ENCODE results near the gene CCDC154. TPM values are rescaled to one million over a fixed set of nuclear protein-coding genes. Genes with fewer than 3 reads are reported as not detected.

CCDC154 gene
- total and polyA plus RNA-seq, 9 of the 15 experiments (the other 6 are each of a cell fraction or from before 2014, with no cell fraction given), result 0.15 to 1.4 (median 0.20) TPM; not detected in 5

GRCh38 chr16:1461146-1461545 lies 16.8 kb upstream of the CCDC154 start:
- Histone ChIP-seq H3K4me3 (no peak overlapping the region), H3K9me1 (ENCODE audit: control insufficient read depth, insufficient read depth, low read length) (peaks cover 2% of the 10 kb centered on the region), H3K27ac (ENCODE audit: extremely low read depth, low read depth, low read length) (no peak overlapping the region), H3K79me2 (ENCODE audit: control insufficient read depth, insufficient read depth, low read length) (peaks cover 3% of the 10 kb centered on the region; the same call in 1 of the 3 replicates), H3K4me2 (ENCODE audit: insufficient read depth, low read length) (no peak overlapping the region), H3K9me3 (replicated peaks; ENCODE audit: control insufficient read depth, insufficient read depth, low read depth, low read length) (no peaks in the 10 kb centered on the region), H3K4me1 (replicated peaks in 1 of 2; ENCODE audit: control insufficient read depth in 2 of 2, insufficient read depth in 2 of 2, low read length in 2 of 2) (peaks cover 0 to 25% of the 10 kb centered on the region in 2 experiments; a peak in 2 of 5 replicates), H4K20me1 (replicated peaks; ENCODE audit: control insufficient read depth, insufficient read depth, low read length) (0 out of 2 replicates have a peak, but pooled peaks cover 5% of the 10 kb centered on the region), H3K36me3 (ENCODE audit: control insufficient read depth, insufficient read depth, low read length) (peaks cover 50% of the 10 kb centered on the region; the same call in 2 of the 3 replicates), H3K9ac (ENCODE audit: insufficient read depth in 1 of 2, low read depth in 2 of 2, low read length in 2 of 2) (no peak overlapping the region), H3K27me3 (ENCODE audit: control insufficient read depth in 2 of 2, insufficient read depth in 2 of 2, low read length in 2 of 2) (no peaks in the 10 kb centered on the region), H2AFZ (ENCODE audit: low read depth, low read length) (no peak overlapping the region)
- BruUV-seq (replicated peaks), result no TSS peak
- FAIRE-seq (no peak), ATAC-seq (no peak), DNase-seq (ENCODE audit: extremely low read depth in 1 of 4, low spot score in 3 of 4) (no peak)
- in situ Hi-C loops (cut with MboI), result no loop called here
- no peak for TF ChIP-seq PHTF2 (CRISPR knock-in tag; IDR thresholded peaks at IDR 0.05)
- TF ChIP-seq NCOA1 (IDR thresholded peaks at IDR 0.05; ENCODE audit: low read depth), result no peak
- TF ChIP-seq CHD4 (IDR thresholded peaks at IDR 0.05; ENCODE audit: insufficient read depth, insufficient replicate concordance, low read depth, low read length, poor library complexity, severe bottlenecking), result no peak
- TF ChIP-seq TAF1 (IDR thresholded peaks at IDR 0.05; ENCODE audit: control insufficient read depth, extremely low read depth, insufficient read depth, low read length, severe bottlenecking), result no peak
- no peak for TF ChIP-seq MAFG (tag; conservative IDR thresholded peaks at IDR 0.05)
- no peak for TF ChIP-seq NKRF (IDR thresholded peaks at IDR 0.05; ENCODE audit: borderline replicate concordance)
- no peak for TF ChIP-seq ERF (CRISPR knock-in tag; IDR thresholded peaks at IDR 0.05)
- TF ChIP-seq SMAD2 (IDR thresholded peaks at IDR 0.05; ENCODE audit: low read depth, low read length), result no peak
- TF ChIP-seq SIRT6 (IDR thresholded peaks at IDR 0.05; ENCODE audit: low read depth, low read length), result no peak
- TF ChIP-seq KDM5B (IDR thresholded peaks at IDR 0.05; ENCODE audit: insufficient replicate concordance, low read depth, low read length), result no peak
- ChIA-PET CTCF (ENCODE audit: low intra/inter-chr PET ratio) (no interaction called here), POLR2A (interaction anchor here (1.5 kb wide), 1 partner anchor 12 kb away, joined by 5 read pairs; no protein-coding TSS in a partner anchor)
- 96% methylated on average over 3 of the region's 24 CpGs for WGBS (ENCODE audit: insufficient coverage, low coverage, missing lambda C conversion rate)
- intact Hi-C loops (cut with micrococcal nuclease), result no loop called here
